HG03095 (cell line): ENCODE results near the gene DACH1.

Experiments used
- ATAC-seq: cut with Tn5 transposase; IDR thresholded peaks from one replicate; pipeline ENCODE4 v1.9.1; 2021; ENCODE audit warnings: moderate library complexity; ENCODE audit not compliant: unreplicated experiment

Gene DACH1

DNA sequence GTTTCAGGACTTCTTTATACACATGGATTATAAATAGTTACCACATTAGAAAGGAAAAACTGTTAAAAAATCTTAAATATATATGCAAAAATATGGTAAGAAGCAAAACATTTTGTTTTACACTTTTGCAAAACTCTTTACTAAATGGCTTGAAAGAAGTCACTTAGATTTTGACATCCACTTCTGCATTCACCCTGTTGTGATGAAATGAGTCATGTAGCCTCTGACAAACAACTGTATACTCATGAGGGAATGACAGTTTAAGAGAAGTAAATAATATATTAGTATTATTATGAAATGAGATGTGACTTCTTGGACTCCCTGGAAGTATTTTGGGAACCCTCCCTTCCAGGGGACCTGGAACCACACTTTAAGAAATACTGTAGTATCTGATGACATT, 275.6 kb downstream of the DACH1 start:
- ATAC-seq, result no peak

DNA sequence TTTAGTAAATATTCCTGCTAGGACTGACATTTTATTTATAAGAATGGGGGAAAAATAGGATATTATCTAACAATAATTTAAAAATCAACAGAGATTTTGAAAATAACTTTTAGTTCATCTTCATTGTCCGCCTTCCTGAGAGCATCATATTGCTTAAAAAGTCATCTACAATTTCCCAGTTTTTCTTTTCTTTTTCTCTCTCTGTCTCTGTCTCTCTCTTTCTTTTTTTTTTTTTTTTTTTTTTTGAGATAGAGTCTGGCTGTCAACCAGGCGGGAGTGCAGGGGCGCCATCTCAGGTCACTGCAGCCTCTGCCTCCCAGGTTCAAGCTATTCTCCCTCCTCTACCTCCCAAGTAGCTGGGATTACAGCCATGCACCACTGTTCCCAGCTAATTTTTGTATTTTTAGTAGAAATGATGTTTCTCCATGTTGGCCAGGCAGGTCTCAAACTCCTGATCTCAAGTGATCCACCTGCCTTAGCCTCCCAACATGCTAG, 276.3 kb downstream of the DACH1 start:
- ATAC-seq, result no peak

GRCh38 chr13:71589032-71589431, 278.0 kb downstream of the DACH1 start:
- no peak for ATAC-seq

GRCh38 chr13:71587817-71588216, 279.2 kb downstream of the DACH1 start:
- no peak for ATAC-seq

DNA sequence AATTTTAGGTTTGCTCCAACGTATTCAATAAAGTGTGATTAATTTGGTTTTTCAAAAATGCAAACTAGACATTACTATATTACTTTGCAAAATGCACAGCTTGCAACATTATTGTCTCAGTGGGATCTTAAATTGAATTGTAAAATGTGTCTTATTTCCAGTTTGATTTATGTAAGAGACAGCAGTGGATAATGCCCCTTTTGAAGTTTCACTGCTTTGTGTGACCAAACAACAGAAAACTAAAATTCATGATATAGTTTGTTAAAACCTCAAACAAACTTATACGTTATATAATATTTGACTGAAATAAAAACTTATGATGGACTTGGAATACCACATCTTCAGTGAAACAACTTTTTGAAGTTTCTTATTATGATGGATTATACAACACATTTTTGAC, 279.8 kb downstream of the DACH1 start:
- no peak for ATAC-seq

DNA sequence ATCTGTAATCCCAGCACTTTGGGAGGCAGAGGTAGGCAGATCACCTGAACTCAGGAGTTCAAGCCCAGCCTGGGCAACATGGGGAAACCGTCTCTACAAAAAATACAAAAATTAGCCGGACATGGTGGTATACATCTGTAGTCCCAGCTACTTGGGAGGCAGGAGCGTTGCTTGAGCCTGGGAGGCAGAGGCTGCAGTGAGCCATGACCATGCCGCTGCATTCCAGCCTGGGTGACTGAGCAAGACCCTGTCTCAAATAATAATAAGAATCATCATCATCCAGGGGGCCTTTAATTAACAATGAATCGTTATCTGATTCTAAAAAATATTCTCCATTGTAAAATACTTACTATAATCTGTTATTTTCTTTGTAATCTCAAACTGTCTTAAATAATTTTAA, 283.4 kb downstream of the DACH1 start:
- ATAC-seq, result no peak

- ATAC-seq, result no peak
Observed at GRCh38 chr13:71580614-71581013, 286.4 kb downstream of the DACH1 start.

GRCh38 chr13:71578048-71578447, 289.0 kb downstream of the DACH1 start:
- no peak for ATAC-seq

GRCh38 chr13:71577127-71577526, 289.9 kb downstream of the DACH1 start:
- no peak for ATAC-seq

GRCh38 chr13:71576571-71576970, 290.4 kb downstream of the DACH1 start:
- ATAC-seq, result no peak

DNA sequence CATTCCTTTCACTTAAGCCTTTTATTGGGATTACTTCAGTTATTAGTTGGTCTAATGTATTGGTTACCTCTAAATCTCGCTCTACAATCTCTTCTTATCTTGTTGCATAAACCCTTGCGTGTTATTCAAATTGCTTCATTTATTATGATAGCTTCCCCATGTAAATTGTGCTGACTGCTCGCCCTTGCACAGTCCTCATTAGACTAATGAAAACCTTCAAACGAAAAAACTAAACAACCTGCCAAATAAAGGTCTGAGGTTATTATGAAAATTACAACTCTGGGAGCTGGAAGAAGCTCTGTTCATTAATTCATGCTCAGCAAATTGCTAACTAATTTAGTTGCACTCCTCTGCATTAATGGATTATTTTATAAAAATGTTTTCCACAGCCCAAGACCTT, 320.1 kb downstream of the DACH1 start:
- no peak for ATAC-seq

- no peak for ATAC-seq
Observed at GRCh38 chr13:71540098-71540497, 326.9 kb downstream of the DACH1 start.

GRCh38 chr13:71536201-71536600, 330.8 kb downstream of the DACH1 start:
- no peak for ATAC-seq

- ATAC-seq, result no peak
Observed at GRCh38 chr13:71524613-71525304, 342.2 kb downstream of the DACH1 start.

DNA sequence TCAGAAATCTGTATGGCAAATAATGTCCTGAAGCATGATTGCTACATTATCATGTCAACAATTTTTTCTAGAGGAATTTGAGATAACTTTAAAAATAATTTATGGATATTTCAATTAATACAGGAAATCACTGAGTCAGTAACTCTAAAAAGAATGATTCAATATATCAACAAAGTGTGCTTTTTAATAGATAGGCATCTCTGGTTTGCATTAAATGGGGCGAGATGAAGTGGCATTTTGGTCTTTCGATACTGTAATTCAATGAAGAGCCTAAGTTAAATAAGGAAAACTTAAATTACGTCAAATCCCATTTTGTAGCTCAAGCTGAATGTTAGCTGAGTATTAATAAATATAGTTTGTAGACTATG, 342.8 kb downstream of the DACH1 start:
- no peak for ATAC-seq

GRCh38 chr13:71522941-71523526, 344.0 kb downstream of the DACH1 start:
- no peak for ATAC-seq

GRCh38 chr13:71517004-71517403, 350.0 kb downstream of the DACH1 start:
- no peak for ATAC-seq

- ATAC-seq, result no peak
Observed at GRCh38 chr13:71516521-71516920, 350.5 kb downstream of the DACH1 start.

DNA sequence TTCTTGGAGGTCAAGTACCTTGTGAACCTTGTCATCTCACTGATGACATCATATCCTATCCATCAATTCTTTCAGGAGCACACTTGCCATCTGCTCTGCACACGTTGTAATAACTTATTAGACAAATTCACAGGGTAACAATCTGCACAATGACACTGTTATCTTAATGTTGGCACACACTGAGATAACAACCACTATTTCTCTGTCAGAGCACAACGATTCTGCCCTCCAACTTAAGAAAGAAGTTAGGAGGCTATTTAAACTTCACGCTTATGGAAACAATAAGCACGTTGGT, 351.3 kb downstream of the DACH1 start:
- ATAC-seq, result no peak

DNA sequence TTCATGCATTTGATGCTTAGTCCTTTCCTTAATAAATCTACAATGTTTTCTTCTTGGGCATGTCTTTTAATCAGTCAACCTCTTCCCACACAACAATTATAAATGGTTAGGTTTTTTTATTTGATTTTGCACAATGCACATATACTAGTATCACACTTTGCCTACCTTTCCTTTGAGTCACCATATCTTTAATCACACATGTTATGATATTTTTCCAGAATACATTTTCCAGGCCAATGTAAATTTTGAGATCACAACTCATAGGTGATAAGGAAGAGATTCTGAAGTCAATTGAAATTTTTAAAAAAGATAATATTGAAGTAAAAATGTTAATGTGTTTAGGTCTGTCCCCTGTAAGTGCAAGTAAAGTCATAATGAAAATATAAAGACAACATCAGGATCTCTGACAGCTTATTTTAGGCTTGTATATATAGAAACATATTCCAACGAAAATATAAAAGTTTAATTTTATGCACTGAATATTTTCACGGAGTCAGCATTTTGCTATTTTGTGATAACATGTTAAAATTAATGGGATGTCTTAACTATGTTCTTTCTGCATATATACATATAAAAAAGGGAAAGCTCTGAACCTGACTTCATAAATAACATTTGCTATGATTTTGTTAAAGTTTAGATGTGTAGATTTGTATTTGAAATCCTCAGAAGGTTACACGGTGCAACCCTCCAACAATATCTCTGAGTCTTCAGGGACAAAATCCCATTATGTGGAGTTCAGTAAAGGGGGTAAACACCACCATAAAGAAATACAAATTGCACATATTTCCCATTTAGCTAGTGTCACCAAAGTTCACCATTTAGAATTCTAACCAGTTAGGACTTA, 351.9 kb downstream of the DACH1 start:
- ATAC-seq, result no peak

GRCh38 chr13:71513411-71514033, 353.5 kb downstream of the DACH1 start:
- ATAC-seq, result no peak

DNA sequence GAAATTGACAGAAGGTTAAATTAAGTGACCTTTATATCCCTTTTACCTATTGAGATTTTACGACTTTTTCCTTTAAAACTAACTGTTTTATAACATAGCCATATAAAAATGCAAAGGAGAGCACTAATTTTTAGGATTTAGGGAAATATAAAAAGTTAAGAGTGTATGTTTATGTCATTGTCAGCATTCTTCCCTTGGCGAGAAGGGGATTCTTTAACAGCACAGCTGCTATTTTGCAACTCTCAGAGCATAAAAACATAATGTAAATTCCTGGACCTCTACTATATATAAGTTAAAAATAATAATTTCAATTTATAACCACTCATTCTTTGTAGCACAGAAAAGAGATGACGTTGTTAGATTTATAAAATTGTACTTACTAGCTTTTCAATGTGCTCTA, 363.2 kb downstream of the DACH1 start:
- ATAC-seq, result no peak
